Mucosa of gallbladder (tissue), 1 donor: ENCODE measurements around the gene LINGO1. TPM values are rescaled to one million over a fixed set of nuclear protein-coding genes. Genes with fewer than 3 reads are reported as not detected.

ENCODE experiments used
- DNase-seq: peaks from one replicate; pipeline ENCODE4 v3.0.0-alpha.2; 2020; ENCODE audit warnings: low spot score
- total RNA-seq: library from RNA; stranded (reverse); gene quantifications from one replicate; pipeline ENCODE4 v1.2.1, GENCODE V29; 2021
- donor health status: DM: no; HTN: no; CAD: no.

The LINGO1 gene
- total RNA-seq, 1 donor from 2014 or later, result 2.3 TPM

DNA sequence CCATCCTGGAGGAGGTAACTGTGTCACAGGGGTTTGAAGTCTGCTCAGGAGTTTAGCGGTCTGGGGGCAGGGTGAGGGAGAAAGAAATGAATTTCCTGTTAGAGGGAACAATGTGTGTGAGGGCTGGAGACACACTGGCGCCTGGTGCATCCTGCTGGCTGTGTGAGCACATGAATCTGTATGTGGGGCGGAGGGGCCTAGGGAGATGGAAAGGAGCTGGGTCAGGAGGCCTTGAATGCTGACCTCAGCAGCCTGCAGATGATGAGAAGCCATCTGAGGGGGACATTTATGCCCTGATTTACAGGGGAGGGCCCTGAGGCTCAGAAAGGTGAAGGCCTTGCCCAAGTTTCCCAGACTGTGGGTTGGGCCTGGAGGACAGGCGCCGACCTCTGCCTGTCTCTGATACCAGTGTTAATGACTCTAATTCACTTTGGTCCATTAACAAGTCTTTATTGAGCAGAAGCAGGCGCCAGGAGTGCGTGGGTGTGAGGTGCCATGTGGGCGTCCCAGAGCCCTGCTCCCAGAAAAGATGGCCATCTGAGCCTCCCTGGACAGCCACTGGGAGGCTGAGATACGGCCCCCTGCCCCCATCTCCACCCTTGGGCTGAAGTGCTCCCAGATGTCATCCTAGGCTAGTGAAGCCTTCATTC is 34.8 kb downstream of the LINGO1 start:
- no peak for DNase-seq

GRCh38 chr15:77596821-77597803 is 35.6 kb downstream of the LINGO1 start:
- no peak for DNase-seq

- DNase-seq, result no peak
Observed at GRCh38 chr15:77595231-77595630, 37.5 kb downstream of the LINGO1 start.

DNA sequence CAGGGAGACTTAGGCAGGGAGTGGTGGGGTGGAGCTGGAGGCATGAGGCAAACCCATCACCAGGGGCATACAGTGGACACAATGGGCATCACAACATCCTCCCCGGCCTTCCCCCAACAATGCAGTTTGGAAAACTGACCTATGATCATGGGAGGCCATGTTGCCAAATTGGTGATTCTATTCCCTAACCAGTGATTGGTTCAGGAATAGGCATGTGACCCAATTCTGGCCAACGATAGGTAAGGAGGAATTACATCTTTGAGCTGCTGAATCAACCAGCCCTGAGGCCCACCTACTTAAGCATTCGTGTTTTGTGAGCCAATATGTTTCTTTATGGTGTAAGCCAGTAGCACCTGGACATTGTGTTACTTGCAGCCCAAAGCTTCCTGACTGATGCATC is 40.0 kb downstream of the LINGO1 start:
- no peak for DNase-seq

GRCh38 chr15:77591968-77592613 is 40.6 kb downstream of the LINGO1 start:
- DNase-seq, result no peak

DNA sequence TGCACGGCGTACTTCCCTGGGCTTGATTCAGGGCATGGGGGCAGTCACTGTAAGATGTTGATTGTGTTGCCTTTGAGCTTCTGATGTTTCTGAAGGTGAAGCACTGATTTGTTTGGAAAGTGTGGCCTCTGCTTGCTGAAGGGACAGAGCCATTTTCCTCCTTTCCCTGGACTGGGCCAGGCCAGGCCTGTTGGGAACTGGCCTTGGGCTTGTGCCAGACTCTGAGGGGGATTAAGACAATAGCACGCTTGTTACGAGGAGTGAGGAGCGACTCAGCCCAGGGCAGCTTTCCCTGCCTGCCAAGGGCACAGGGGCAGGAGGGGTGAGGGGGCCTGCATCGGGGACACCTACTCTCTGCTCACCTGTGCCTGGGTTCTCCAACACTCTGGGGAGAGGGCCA is 42.9 kb downstream of the LINGO1 start:
- DNase-seq, result no peak

GRCh38 chr15:77588126-77588525 is 44.6 kb downstream of the LINGO1 start:
- DNase-seq, result no peak

DNA sequence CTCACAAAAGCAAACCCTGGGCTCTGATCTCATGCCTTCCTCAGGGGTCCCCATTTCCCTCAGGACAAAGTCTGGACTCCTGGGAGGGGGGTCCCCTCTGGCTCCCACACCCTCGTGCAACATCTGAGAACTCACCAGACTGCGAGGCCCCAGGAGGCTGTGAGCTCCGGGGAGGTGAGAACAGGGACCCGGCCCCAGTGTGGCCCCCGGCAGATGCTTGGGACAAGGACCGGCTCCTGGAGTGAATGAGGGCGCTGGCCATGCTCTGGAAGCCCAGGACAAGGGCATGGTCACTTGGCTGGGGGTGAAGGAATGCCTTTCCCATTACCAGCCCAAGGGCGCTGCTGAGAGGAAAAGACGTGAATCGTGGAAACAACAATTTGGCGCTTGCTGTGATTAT is 48.0 kb downstream of the LINGO1 start:
- no peak for DNase-seq

- no peak for DNase-seq
Observed at GRCh38 chr15:77584201-77584600, 48.5 kb downstream of the LINGO1 start.

GRCh38 chr15:77582763-77583162 is 49.9 kb downstream of the LINGO1 start:
- no peak for DNase-seq

- DNase-seq, result no peak
Observed at GRCh38 chr15:77581896-77582569, 50.7 kb downstream of the LINGO1 start.

DNA sequence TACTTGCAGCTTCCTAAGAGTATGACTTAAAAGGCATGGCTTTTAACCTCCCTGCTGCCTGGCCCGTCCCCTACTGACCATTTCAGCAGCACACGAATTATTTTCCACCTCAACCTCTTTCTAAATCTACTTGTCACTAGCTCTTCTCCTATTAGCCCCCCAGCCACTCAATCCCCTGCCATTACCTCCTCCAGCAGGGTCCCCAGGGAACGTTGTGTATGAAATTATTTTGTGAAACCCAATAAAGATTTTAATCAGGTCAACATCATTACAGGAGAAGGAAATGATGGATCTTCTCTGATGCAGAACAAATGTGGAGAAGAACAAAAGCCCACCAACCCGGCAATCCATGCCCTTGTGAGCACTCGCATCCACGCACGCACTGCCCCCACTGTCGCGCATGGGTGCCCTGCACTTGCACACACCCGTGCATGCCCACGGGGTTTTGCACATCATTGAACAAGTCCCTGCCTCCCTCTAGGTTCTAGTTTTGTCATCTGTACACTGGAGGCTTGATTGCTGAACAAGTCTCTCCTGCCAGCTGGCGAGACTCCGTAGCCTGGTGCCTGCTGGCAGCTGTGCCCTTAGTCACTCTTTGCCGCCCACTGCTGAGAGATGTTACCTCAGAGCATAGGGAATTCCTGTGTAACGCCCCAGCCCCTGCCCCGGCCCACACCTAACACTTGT is 51.6 kb downstream of the LINGO1 start:
- no peak for DNase-seq

DNA sequence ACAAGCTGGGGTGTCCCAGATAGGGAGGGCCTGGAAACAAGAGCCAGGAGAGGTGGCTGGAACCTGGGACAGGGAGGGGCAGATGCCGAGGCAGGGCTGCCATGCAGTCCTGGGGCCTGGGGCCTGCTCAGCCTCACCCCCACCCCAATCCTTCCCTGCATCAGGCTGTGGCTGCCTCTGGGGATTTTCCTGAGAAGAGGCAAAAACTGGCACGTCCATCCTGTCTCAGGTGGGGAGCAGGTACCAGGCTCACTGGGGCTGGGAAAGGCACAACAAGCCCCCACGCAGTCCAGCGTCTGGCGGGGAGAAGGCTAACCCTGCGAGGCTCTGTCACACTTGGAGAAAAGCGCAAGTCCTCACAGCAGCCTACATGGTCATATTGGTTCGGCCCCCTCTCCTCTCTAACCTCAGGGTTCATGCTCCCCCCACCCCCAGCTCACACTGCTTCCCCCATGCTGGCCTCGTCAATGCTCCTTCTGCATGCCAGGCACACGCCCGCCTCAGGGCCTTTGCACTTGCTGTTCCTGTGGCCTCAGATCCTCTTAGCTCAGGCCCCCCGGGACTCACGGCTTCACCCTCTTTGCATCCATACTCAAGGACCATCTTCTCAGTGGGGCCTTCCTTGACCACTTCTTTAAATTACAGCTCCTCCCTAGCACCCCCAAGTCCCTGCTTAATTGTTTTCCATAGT is 53.1 kb downstream of the LINGO1 start:
- no peak for DNase-seq

GRCh38 chr15:77578641-77579372 is 53.9 kb downstream of the LINGO1 start:
- DNase-seq, result no peak

- no peak for DNase-seq
Observed at GRCh38 chr15:77577366-77577950, 55.3 kb downstream of the LINGO1 start.

DNA sequence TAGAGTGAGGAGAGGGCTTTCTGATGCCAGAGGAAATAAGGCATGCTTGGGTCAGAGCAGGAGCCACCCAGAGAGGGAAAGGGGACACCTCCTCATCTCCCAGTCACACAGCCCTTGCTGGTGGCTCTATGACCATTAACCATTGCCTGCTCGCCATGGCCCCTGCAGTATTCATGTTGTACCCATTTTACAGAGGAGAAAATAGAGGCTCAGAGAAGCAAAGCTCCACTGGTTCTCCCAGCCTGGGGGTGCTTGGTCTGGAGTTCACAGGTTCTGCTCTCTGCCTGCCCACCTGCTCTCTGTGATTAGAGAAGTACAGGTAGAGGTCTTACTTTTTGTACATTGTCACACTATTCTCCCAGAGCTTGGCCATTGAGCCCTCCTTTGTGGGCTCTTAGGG is 56.2 kb downstream of the LINGO1 start:
- DNase-seq, result no peak

DNA sequence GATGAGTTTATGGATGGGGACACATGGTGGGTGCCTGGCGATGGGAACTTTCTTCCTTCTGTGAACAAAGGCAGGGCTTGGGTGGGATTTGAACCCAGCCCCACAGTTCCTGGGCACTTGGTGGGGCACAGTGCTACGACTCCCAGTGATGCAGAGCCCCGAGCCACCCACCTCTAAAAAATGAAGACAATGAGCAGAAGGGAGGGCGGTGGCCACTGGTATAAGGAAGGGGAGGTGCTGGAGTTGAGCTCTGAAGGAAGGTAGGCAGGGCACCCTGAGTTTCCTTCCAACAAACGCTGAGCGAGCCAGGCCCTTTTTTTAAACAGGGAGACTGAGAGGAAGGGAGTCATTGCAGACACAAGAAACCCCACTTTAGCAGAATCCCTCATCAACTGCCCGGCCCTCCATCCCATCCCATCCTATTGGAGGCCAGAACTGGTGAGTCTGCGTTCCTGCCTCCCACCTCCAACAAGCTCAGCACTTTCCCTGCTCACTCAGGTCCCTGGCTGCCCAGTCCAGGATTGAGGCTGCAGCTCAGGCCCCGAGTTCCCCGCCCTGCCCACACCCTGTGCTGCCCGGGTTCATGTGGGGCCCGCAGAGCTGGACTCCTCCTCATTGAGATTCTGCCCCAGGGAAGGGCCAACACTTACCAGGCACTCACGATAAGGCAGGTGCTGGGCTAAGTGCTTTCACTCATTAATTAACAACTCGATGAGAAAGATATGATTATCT is 57.3 kb downstream of the LINGO1 start:
- DNase-seq, result no peak

DNA sequence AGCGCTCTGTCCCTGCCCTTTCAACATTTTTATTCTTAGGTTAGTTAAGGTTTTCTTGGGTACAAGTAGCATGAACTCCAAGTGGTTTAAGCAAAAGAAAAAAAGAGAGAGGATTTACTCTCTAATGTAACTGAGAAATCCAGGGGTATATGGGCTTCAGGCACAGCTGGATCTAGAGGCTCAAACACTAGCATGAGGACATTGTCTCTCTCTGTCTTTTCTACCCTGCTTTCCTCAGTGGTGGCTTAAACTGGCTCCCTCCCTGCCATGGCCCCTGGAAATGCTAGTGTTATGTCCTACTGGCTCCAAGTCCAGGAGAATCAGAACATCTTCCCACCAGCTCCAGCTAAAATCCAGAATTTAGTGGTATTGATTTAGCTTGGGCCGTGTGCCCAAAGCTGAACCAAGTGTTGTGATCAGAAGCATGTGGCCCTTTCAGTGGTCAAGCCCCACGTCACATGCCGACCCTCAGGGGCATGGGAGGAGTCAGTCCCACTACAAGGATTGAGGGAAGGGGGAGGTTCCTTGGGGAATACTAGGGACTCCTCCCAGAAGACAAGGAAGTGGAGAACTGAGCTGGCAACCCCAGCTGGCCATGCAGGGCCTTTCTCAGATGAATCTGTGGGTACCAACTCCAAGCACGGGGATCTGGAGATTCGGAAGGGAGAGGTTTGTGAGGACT is 58.0 kb downstream of the LINGO1 start:
- DNase-seq, result no peak
